Gastrocnemius medialis (tissue), 4 donors: Measurements from ENCODE around the gene KAZALD1. TPM values are rescaled to one million over a fixed set of nuclear protein-coding genes. Genes with fewer than 3 reads are reported as not detected.

Experiments used
- ATAC-seq, 2 donors: fragments of 150-250 bp; one replicate each; pipeline ENCODE4 v1.9.1; 2016
- DNase-seq, 2 donors: peaks; one replicate each; pipeline ENCODE4 v3.0.0-alpha.2; 2019
- H3K27ac ChIP-seq, 4 donors: fragments of 200-600 bp; sonication (generic); 1 replicate in 1 of 4; 2 replicates in 3 of 4; pipeline ENCODE4 v1.5.1; 2016 to 2018; ENCODE audit warnings: mild to moderate bottlenecking in 2 of 4, moderate library complexity in 1 of 4
- H3K27me3 ChIP-seq, 3 donors: fragments of 200-600 bp; sonication (generic) in 2 of 3; 1 replicate in 1 of 3; 2 replicates in 2 of 3; pipeline versions ENCODE4 v1.5.1 to v1.6.0; 2016 to 2019; ENCODE audit warnings: mild to moderate bottlenecking in 1 of 3, moderate library complexity in 1 of 3
- H3K36me3 ChIP-seq, 2 donors: fragments of 200-600 bp; sonication (generic) in 1 of 2; one replicate each; pipeline ENCODE4 v1.5.1; 2017 to 2018
- H3K4me1 ChIP-seq, 2 donors: fragments of 200-600 bp; sonication (generic) in 1 of 2; one replicate each; pipeline ENCODE4 v1.5.1; 2016 to 2017; ENCODE audit warnings: mild to moderate bottlenecking in 2 of 2
- H3K4me3 ChIP-seq, 4 donors: fragments of 200-600 bp; sonication (generic) in 3 of 4; 1 replicate in 1 of 4; 2 replicates in 3 of 4; pipeline ENCODE4 v1.5.1; 2016 to 2019; ENCODE audit warnings: mild to moderate bottlenecking in 2 of 4
- H3K9me3 ChIP-seq, 3 donors: fragments of 200-600 bp; sonication (generic) in 2 of 3; 1 replicate in 1 of 3; 2 replicates in 2 of 3; pipeline ENCODE4 v1.5.1; 2016 to 2019
- POLR2A ChIP-seq, 2 donors: fragments of 450-650 bp; IDR thresholded peaks; one replicate each; pipeline ENCODE4 v1.6.1; 2017; ENCODE audit warnings: antibody characterized with exemption in 2 of 2, mild to moderate bottlenecking in 2 of 2, moderate library complexity in 2 of 2
- in situ Hi-C, 4 donors: fragments of 200-750 bp; cut with MboI; loops; one replicate each; pipeline versions ENCODE4 v1.15.0 to v1.8.0; 2017; ENCODE audit warnings: low sequenced_read_pairs in 4 of 4
- intact Hi-C: fragments of 100-400 bp; cut with DNase I; formaldehyde crosslinking; loops from one replicate; pipeline ENCODE4 v1.15.1; 2023; ENCODE audit warnings: low total_unique reads
- total RNA-seq, 4 donors: library from RNA; depleted of rRNA; stranded (reverse); fragments of >200 nt; gene quantifications; one replicate each; pipeline versions ENCODE4 v1.1.0 to v1.2.3, GENCODE V29; 2016
- TF ChIP-seq, protein P1 (sequence below), 5 experiments: fragments of 450-650 bp in 3 of 5; fragments of 200-600 bp in 2 of 5; sonication (generic) in 2 of 5; IDR thresholded peaks in 4 of 5; conservative IDR thresholded peaks in 1 of 5; 1 replicate in 4 of 5; 2 replicates in 1 of 5; pipeline ENCODE4 v1.5.1; 2016 to 2019; ENCODE audit warnings: antibody characterized with exemption in 5 of 5, mild to moderate bottlenecking in 3 of 5, moderate library complexity in 3 of 5

KAZALD1 gene, protein sequence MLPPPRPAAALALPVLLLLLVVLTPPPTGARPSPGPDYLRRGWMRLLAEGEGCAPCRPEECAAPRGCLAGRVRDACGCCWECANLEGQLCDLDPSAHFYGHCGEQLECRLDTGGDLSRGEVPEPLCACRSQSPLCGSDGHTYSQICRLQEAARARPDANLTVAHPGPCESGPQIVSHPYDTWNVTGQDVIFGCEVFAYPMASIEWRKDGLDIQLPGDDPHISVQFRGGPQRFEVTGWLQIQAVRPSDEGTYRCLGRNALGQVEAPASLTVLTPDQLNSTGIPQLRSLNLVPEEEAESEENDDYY
- 1 to 10 TPM; 1.7 to 3.6 (median 2.2) TPM for total RNA-seq

DNA sequence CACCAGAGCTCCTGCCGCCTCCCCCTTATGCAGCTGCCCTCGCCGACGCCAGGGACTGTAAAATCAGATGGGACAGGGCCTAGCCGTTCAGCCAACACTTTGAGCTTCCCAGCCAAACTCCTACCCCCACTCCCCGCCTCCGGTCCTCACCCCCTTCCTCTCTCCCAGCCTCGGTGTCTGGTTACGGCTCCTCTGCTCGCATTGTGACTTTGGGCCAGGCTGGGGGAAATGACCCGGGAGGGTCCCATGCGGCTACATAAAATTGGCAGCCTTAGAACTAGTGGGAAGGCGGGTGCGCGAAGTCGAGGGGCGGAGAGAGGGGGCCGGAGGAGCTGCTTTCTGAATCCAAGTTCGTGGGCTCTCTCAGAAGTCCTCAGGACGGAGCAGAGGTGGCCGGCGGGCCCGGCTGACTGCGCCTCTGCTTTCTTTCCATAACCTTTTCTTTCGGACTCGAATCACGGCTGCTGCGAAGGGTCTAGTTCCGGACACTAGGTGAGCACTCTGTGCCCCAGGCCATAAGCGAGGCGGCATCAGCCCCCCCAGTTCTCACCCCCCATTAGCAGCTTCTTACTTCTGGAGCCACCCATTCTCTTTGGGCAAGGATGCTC is at the start of gene KAZALD1:
Gene KAZALD1, plus strand, starts transcription at position 366 of the 608 bp plus-strand sequence. CDS start 604 bp downstream, outside the sequence.
- peaks cover 7 to 13% (median 9%) of the 10 kb centered on the region in 3 donors for H3K27me3 ChIP-seq
- DNase-seq, result peak in 1 of 2 donors; percentile 65

DNA sequence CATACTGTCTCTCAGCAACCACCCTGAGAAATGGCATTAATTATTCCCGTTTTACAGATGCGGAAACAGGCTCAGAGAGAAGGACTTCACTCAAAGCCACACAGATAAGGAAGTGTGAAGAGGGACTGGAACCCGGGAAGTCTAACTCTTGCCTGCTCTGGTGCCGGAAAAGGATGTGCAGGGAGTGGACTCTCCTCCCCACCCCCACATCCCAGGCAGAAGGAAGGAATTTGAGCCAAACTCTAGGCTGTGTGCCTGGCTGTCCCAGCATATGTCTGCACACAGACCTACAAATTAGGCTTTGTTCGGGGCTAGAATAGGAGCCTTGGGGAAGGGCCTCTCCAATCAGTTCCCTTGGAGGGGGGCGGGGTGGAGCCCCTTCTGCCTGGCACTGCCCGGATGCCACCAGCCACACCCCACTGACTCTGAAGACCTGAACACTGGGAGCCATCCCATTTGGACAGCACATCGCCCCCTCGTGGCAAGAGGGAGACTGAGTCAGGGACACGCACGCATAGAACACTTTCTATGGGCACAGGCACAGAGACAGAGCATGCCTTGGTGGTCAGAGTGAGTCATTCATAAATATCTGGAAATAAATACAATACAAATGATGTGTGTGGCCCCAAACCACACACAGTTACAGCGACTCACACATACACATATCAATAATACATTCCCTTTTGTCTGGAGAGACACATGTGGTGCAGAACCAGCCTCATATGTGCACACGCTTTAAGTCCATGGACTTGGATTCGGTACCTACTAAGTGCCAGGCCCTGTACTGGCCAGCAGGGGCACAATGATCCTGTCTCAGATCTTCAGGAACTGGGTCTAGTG is 49.0 kb upstream of the KAZALD1 start:
- in situ Hi-C loops, result no loop called here
- H3K27ac ChIP-seq, result peak overlapping the region; percentile 2 to 52 (median 44)
- H3K4me1 ChIP-seq, result peaks cover 5 to 19% of the 10 kb centered on the region in 2 donors
- peak; percentile 86 to 91 for ATAC-seq
- H3K4me3 ChIP-seq, result no peak overlapping the region
- no peaks in the 10 kb centered on the region for H3K9me3 ChIP-seq
- no peaks in the 10 kb centered on the region for H3K27me3 ChIP-seq
- peak; percentile 60 to 80 for DNase-seq
- intact Hi-C loops, result loop anchor here (1.0 kb wide), 1 partner anchor 14 kb away; no protein-coding TSS in a partner anchor
- TF ChIP-seq POLR2A (IDR thresholded peaks at IDR 0.05), result no peak
- TF ChIP-seq, protein P1, sequence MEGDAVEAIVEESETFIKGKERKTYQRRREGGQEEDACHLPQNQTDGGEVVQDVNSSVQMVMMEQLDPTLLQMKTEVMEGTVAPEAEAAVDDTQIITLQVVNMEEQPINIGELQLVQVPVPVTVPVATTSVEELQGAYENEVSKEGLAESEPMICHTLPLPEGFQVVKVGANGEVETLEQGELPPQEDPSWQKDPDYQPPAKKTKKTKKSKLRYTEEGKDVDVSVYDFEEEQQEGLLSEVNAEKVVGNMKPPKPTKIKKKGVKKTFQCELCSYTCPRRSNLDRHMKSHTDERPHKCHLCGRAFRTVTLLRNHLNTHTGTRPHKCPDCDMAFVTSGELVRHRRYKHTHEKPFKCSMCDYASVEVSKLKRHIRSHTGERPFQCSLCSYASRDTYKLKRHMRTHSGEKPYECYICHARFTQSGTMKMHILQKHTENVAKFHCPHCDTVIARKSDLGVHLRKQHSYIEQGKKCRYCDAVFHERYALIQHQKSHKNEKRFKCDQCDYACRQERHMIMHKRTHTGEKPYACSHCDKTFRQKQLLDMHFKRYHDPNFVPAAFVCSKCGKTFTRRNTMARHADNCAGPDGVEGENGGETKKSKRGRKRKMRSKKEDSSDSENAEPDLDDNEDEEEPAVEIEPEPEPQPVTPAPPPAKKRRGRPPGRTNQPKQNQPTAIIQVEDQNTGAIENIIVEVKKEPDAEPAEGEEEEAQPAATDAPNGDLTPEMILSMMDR (IDR thresholded peaks at IDR 0.05 in 4 of 5, conservative IDR thresholded peaks at IDR 0.05 in 1 of 5), result peak; percentile 61 to 91 (median 89)
- no peaks in the 10 kb centered on the region for H3K36me3 ChIP-seq

More for the DNA sequence above, at the start of gene KAZALD1:
- in situ Hi-C loops, result no loop called here
- H3K27ac ChIP-seq, result peak within 1 kb of the TSS; percentile 93 to 99 (median 98)
- H3K4me1 ChIP-seq, result peaks cover 45 to 47% of the 10 kb centered on the region in 2 donors
- peak within 1 kb of the TSS; percentile 79 to 94 (median 88) for H3K4me3 ChIP-seq
- peak; percentile 25 to 38 for ATAC-seq
- intact Hi-C loops, result loop anchor here (2.0 to 5.0 kb wide), 3 partner anchors 19 to 149 kb away; partner anchors contain the start of genes LZTS2 and SLF2
- H3K36me3 ChIP-seq, result no peaks in the 10 kb centered on the region
- TF ChIP-seq POLR2A (IDR thresholded peaks at IDR 0.05), result no peak
- TF ChIP-seq, protein P1 (IDR thresholded peaks at IDR 0.05 in 4 of 5, conservative IDR thresholded peaks at IDR 0.05 in 1 of 5), result no peak
- no peaks in the 10 kb centered on the region for H3K9me3 ChIP-seq

DNA sequence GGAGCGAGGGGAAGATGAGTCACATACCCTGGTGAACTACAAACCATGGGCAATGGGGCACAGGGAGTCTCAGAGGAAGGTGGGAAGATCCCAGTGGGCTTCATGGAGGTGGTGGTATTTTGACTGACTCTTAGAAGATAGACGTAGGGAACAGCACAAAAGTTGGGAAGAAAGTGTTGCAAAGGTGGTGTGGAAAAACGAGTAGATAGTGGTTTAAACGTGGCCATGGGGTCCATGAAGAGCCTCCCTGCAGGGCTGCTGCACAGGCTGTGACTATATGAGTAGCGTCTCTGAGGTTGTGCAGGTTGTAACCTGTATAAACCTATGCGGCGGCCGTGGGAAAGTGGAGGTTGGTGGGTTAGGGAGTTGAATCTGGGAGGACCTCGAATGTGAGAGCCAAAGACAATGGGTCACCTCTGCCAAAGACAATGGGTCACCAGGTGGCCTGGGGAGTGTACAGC is 48.4 kb upstream of the KAZALD1 start:
- Histone ChIP-seq H3K36me3 (no peaks in the 10 kb centered on the region), H3K4me1 (peaks cover 5 to 13% of the 10 kb centered on the region in 2 donors), H3K27ac (peak overlapping the region; percentile 2 to 52 (median 44)), H3K4me3 (no peak overlapping the region), H3K27me3 (no peaks in the 10 kb centered on the region), H3K9me3 (no peaks in the 10 kb centered on the region)
- ATAC-seq, result no peak
- in situ Hi-C loops (no loop called here), intact Hi-C loops (loop anchor here (1.0 kb wide), 1 partner anchor 15 kb away; no protein-coding TSS in a partner anchor)
- no peak for TF ChIP-seq POLR2A (IDR thresholded peaks at IDR 0.05)
- TF ChIP-seq, protein P1 (IDR thresholded peaks at IDR 0.05 in 4 of 5, conservative IDR thresholded peaks at IDR 0.05 in 1 of 5), result no peak
- DNase-seq, result no peak

DNA sequence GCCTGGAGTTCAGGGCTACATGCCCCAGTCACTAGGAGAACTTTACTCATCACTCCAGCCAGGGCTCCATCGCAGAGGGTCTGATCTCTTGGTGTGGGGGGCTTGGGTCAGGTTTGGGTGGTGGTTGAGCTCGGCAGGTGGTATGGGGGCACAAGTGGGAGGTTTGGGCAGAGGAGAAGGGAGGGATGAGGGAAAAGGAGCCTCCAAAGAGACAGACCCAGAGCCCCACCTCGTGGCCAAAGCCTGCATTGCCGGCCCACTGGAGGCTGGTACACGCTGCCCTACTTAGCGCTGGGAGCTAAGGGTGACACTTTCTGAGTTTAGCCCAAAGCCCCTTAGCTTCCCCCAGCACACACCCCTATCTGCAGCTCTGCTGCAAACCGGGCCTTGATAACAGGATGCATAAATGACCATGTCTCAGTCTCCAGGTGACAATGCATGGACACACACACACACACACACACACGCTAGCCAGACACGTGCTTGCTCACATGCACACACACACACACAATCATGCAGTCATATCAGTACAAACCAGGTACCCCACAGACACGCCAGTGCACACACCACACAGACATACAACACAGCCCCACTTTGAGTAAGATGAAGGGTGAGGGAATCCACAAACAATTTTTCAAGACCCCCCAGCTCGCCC is 47.4 kb upstream of the KAZALD1 start:
- DNase-seq, result peak; percentile 64 to 79
- H3K9me3 ChIP-seq, result no peaks in the 10 kb centered on the region
- no peak overlapping the region for H3K4me3 ChIP-seq
- in situ Hi-C loops (no loop called here), intact Hi-C loops (loop anchor here (1.0 kb wide), 2 partner anchors 20 to 45 kb away; partner anchors contain the start of gene SEMA4G)
- no peak overlapping the region for H3K27ac ChIP-seq
- peaks cover 5 to 13% of the 10 kb centered on the region in 2 donors for H3K4me1 ChIP-seq
- H3K36me3 ChIP-seq, result no peaks in the 10 kb centered on the region
- no peak for TF ChIP-seq POLR2A (IDR thresholded peaks at IDR 0.05)
- TF ChIP-seq, protein P1 (IDR thresholded peaks at IDR 0.05 in 4 of 5, conservative IDR thresholded peaks at IDR 0.05 in 1 of 5), result peak; percentile 91 to 96 (median 93)
- H3K27me3 ChIP-seq, result no peaks in the 10 kb centered on the region
- peak; percentile 72 to 82 for ATAC-seq
